Panc1 (cell line): ENCODE results near the gene PEAK3. TPM values are rescaled to one million over a fixed set of nuclear protein-coding genes. Genes with fewer than 3 reads are reported as not detected.

Source experiments
- ATAC-seq: fragments of 200-7000 bp; cut with Tn5 transposase; 2 replicates; pipeline ENCODE4 v1.9.1; 2020; ENCODE audit warnings: mild to moderate bottlenecking, moderate library complexity
- BruUV-seq: library from RNA; stranded (reverse); fragments of 400-500 nt; replicated peaks from 2 replicates; lab custom pipeline; 2021; lab: Mats Ljungman, UMichigan
- CTCF ChIA-PET: fragments of 300-600 bp; sonication (Branson Sonifier 250); formaldehyde crosslinking; loops from one replicate; lab custom pipeline; 2022; ENCODE audit warnings: antibody characterized with exemption; lab: Charles Lee
- POLR2A ChIA-PET: fragments of 300-600 bp; sonication (Branson Sonifier 250); formaldehyde crosslinking; loops from one replicate; lab custom pipeline; 2022; ENCODE audit warnings: antibody characterized with exemption; lab: Charles Lee
- DNase-seq: peaks from one replicate; pipeline ENCODE4 v3.0.0-alpha.2; 2010; ENCODE audit warnings: low read depth, low spot score
- H3K27ac ChIP-seq: 2 replicates; pipeline ENCODE4 v1.5.1; 2011; ENCODE audit warnings: mild to moderate bottlenecking, low read length, inconsistent platforms
- H3K27me3 ChIP-seq: fragments of 200-500 bp; sonication (Bioruptor generic); 2 replicates; pipeline ENCODE4 v1.6.0; 2014; ENCODE audit warnings: low read length, inconsistent platforms; ENCODE audit not compliant: control insufficient read depth, insufficient read depth
- H3K36me3 ChIP-seq: fragments of 200-500 bp; sonication (Bioruptor generic); 2 replicates; pipeline ENCODE4 v1.5.1; 2014; ENCODE audit warnings: inconsistent platforms, mild to moderate bottlenecking, low read length, moderate library complexity; ENCODE audit not compliant: control insufficient read depth, insufficient read depth
- H3K4me1 ChIP-seq: 2 replicates; pipeline ENCODE4 v1.5.1; 2011; ENCODE audit warnings: inconsistent platforms, mild to moderate bottlenecking, low read length, moderate library complexity; ENCODE audit not compliant: control insufficient read depth, insufficient read depth
- H3K4me3 ChIP-seq, 2 experiments: 2 replicates each; pipeline ENCODE4 v1.5.1; 2011 to 2012; ENCODE audit warnings: low read depth in 2 of 2, low read length in 2 of 2, mild to moderate bottlenecking in 2 of 2, inconsistent platforms in 1 of 2, moderate library complexity in 1 of 2
- H3K9me3 ChIP-seq: fragments of 200-500 bp; sonication (Bioruptor generic); 2 replicates; pipeline ENCODE4 v1.5.1; 2014; ENCODE audit warnings: low read depth, mild to moderate bottlenecking, inconsistent platforms, low read length, moderate library complexity; ENCODE audit not compliant: control insufficient read depth, insufficient read depth
- POLR2AphosphoS5 ChIP-seq: IDR thresholded peaks from 2 replicates; pipeline ENCODE4 v1.6.1; 2012; ENCODE audit warnings: mild to moderate bottlenecking, low read depth, low read length, moderate library complexity
- SIN3A ChIP-seq: IDR thresholded peaks from 2 replicates; pipeline ENCODE4 v1.6.1; 2012; ENCODE audit warnings: low read depth, mild to moderate bottlenecking, low read length, moderate library complexity, borderline replicate concordance; ENCODE audit not compliant: insufficient read depth
- TCF7L2 ChIP-seq: IDR thresholded peaks from 2 replicates; pipeline ENCODE4 v1.6.1; 2011; ENCODE audit warnings: mild to moderate bottlenecking, low read depth, low read length, inconsistent platforms
- in situ Hi-C: cut with HindIII; loops from 2 replicates; pipeline ENCODE4 v1.10.0; 2016; ENCODE audit warnings: low sequenced_read_pairs, low pct_unique_long_range_greater_than_20kb
- intact Hi-C: fragments of 100-400 bp; cut with micrococcal nuclease; formaldehyde crosslinking; loops from one replicate; pipeline ENCODE4 v1.10.0; 2022; ENCODE audit not compliant: unreplicated experiment
- total RNA-seq: library from RNA; stranded (reverse); gene quantifications from one replicate; pipeline ENCODE4 v1.2.1, GENCODE V29; 2021; ENCODE audit not compliant: unreplicated experiment
- TF ChIP-seq, protein P1 (sequence below): fragments of 450-650 bp; IDR thresholded peaks from 2 replicates; pipeline ENCODE4 v1.5.1; 2017; ENCODE audit warnings: mild to moderate bottlenecking
- TF ChIP-seq, protein P2 (sequence below), 2 experiments: IDR thresholded peaks; 2 replicates each; pipeline ENCODE4 v1.6.1; 2011 to 2012; ENCODE audit warnings: low read depth in 2 of 2, control low read depth in 1 of 2, low read length in 1 of 2, mild to moderate bottlenecking in 1 of 2, moderate library complexity in 1 of 2; ENCODE audit not compliant: insufficient read depth in 1 of 2

Gene PEAK3
- total RNA-seq, 1 experiment from 2014 or later: not detected

DNA sequence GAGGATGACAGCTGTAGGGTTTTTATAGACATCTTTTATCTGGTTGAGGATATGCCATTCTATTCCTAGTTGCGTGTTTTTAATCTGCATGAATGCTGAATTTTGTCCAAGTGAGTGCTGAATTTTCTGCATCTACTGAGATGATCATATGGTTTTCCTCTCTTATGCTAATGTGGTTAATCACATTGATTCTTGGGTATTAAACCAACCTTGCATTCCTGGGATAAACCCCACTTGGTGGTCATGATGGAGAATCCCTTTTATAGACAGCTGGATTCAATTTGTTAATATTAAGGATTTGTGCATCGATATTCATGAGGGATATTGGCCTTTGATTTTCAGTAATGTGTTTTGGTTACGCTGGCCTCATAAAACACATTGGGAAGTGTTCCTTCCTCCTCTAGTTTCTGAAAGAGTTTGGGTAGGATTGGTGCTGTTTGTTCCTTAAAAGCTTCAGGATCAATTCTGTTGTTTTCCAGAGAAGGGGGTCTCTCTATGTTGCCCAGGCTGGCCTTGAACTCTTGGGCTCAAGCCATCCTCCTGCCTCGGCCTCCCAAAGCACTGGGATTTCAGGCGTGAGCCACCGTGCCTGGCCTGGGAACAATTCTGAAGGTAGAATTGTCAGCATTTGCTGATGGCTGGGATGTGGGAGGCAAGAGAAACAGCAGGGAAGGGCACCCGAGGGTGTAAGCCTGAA lies 33.3 kb upstream of the PEAK3 start:
- BruUV-seq: no TSS peak
- intact Hi-C loops (loop anchor here (5.0 kb wide), 2 partner anchors 78 to 158 kb away; partner anchors contain the start of genes PLEKHJ1 and SF3A2), in situ Hi-C loops (no loop called here)
- H3K27ac ChIP-seq: no peak overlapping the region
- H3K27me3 ChIP-seq: no peaks in the 10 kb centered on the region
- ChIA-PET POLR2A (interaction anchor here (0.8 kb wide), 2 partner anchors 13 to 379 kb away, joined by 3 read pairs; partner anchors contain the start of gene LSM7), CTCF (no interaction called here)
- ATAC-seq (no peak; the same call in 1 of the 2 replicates), DNase-seq (no peak)
- H3K4me1 ChIP-seq: no peaks in the 10 kb centered on the region; the same call in 1 of the 2 replicates
- no peak overlapping the region for H3K4me3 ChIP-seq
- H3K9me3 ChIP-seq: no peaks in the 10 kb centered on the region
- TF ChIP-seq POLR2AphosphoS5: no peak
- H3K36me3 ChIP-seq: no peaks in the 10 kb centered on the region

DNA sequence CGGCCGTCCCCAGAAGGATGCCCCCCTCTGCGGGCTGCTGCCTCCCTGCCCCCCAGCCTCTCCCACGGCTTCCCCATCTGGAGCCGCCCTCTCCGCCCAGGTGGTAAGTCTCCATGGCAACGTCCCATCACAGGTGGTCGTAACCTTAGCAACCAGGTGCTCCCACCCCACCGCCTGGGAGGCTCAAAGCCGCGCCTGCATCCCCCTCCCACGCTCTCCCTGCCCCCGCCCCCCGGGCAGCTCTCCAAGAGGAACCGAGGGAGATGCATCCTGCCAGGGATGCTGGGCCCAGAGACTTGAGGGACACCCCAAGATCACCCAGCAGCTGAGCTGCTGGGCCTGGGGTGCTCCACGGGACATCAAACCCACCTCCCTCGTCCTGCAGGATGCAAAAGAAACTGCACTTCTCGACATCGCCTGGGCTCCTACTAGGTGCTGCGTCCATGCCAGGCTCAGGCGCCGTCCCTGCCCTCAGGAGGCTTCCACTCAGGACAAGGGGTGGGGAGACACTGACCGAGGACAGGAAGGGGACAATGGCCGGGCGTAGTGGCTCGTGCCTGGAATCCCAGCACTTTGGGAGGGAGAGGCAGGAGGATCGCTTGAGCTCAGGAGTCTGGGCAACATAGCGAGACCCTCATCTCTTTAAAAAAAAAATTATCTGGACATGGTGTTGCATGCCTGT lies 31.0 kb upstream of the PEAK3 start:
- ATAC-seq: no peak
- no peak overlapping the region for H3K4me3 ChIP-seq
- no peaks in the 10 kb centered on the region for H3K27me3 ChIP-seq
- H3K27ac ChIP-seq: no peak overlapping the region
- intact Hi-C loops: no loop called here
- ChIA-PET POLR2A (no interaction called here), CTCF (interaction anchor here (0.6 kb wide), 1 partner anchor 157 kb away, joined by 3 read pairs; no protein-coding TSS in a partner anchor)
- in situ Hi-C loops: no loop called here
- no peaks in the 10 kb centered on the region for H3K9me3 ChIP-seq
- DNase-seq: no peak
- H3K4me1 ChIP-seq: peaks cover 2% of the 10 kb centered on the region
- no peaks in the 10 kb centered on the region for H3K36me3 ChIP-seq
- BruUV-seq: no TSS peak
- no peak for TF ChIP-seq SIN3A
- TF ChIP-seq TCF7L2: no peak
- TF ChIP-seq, protein P1, sequence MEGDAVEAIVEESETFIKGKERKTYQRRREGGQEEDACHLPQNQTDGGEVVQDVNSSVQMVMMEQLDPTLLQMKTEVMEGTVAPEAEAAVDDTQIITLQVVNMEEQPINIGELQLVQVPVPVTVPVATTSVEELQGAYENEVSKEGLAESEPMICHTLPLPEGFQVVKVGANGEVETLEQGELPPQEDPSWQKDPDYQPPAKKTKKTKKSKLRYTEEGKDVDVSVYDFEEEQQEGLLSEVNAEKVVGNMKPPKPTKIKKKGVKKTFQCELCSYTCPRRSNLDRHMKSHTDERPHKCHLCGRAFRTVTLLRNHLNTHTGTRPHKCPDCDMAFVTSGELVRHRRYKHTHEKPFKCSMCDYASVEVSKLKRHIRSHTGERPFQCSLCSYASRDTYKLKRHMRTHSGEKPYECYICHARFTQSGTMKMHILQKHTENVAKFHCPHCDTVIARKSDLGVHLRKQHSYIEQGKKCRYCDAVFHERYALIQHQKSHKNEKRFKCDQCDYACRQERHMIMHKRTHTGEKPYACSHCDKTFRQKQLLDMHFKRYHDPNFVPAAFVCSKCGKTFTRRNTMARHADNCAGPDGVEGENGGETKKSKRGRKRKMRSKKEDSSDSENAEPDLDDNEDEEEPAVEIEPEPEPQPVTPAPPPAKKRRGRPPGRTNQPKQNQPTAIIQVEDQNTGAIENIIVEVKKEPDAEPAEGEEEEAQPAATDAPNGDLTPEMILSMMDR: no peak
- TF ChIP-seq, protein P2, sequence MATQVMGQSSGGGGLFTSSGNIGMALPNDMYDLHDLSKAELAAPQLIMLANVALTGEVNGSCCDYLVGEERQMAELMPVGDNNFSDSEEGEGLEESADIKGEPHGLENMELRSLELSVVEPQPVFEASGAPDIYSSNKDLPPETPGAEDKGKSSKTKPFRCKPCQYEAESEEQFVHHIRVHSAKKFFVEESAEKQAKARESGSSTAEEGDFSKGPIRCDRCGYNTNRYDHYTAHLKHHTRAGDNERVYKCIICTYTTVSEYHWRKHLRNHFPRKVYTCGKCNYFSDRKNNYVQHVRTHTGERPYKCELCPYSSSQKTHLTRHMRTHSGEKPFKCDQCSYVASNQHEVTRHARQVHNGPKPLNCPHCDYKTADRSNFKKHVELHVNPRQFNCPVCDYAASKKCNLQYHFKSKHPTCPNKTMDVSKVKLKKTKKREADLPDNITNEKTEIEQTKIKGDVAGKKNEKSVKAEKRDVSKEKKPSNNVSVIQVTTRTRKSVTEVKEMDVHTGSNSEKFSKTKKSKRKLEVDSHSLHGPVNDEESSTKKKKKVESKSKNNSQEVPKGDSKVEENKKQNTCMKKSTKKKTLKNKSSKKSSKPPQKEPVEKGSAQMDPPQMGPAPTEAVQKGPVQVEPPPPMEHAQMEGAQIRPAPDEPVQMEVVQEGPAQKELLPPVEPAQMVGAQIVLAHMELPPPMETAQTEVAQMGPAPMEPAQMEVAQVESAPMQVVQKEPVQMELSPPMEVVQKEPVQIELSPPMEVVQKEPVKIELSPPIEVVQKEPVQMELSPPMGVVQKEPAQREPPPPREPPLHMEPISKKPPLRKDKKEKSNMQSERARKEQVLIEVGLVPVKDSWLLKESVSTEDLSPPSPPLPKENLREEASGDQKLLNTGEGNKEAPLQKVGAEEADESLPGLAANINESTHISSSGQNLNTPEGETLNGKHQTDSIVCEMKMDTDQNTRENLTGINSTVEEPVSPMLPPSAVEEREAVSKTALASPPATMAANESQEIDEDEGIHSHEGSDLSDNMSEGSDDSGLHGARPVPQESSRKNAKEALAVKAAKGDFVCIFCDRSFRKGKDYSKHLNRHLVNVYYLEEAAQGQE (IDR thresholded peaks at IDR 0.05; ENCODE audit: insufficient read depth in 1 of 2, low read depth in 2 of 2, low read length in 1 of 2): no peak
- no peak for TF ChIP-seq POLR2AphosphoS5

DNA sequence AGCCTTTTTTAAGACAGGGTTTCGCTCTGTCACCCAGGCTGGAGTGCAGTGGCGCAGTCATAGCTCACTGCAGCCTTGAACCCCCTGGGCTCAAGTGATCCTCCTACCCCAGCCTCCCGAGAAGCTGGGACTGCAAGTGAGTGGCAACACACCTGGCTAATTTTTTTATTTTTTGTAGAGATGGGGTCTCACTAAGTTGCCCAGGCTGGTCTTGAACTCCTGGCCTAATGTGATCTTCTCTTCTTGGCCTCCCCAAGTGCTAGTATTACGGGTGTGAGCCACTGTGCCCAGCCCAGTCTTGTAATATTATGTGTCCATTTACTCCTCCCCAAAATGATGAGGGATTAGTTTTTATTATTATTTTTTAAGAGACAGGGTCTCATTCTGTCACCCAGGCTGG lies 29.1 kb upstream of the PEAK3 start:
- ATAC-seq (no peak), DNase-seq (no peak)
- BruUV-seq: no TSS peak
- ChIA-PET POLR2A (no interaction called here), CTCF (no interaction called here)
- H3K9me3 ChIP-seq: no peaks in the 10 kb centered on the region
- H3K4me3 ChIP-seq: no peak overlapping the region
- H3K27me3 ChIP-seq: no peaks in the 10 kb centered on the region
- intact Hi-C loops: no loop called here
- H3K4me1 ChIP-seq: peaks cover 2% of the 10 kb centered on the region
- no peak overlapping the region for H3K27ac ChIP-seq
- no peaks in the 10 kb centered on the region for H3K36me3 ChIP-seq
- TF ChIP-seq TCF7L2: no peak
- no peak for TF ChIP-seq SIN3A
- no peak for TF ChIP-seq POLR2AphosphoS5
- TF ChIP-seq, protein P1: no peak
- TF ChIP-seq, protein P2 (IDR thresholded peaks at IDR 0.05; ENCODE audit: insufficient read depth in 1 of 2, low read depth in 2 of 2, low read length in 1 of 2): no peak
- in situ Hi-C loops: no loop called here
